GM18868 (cell line): ENCODE measurements around the gene NRBP1.

ENCODE experiments used
- ATAC-seq: cut with Tn5 transposase; IDR thresholded peaks from one replicate; pipeline ENCODE4 v1.9.1; 2021; ENCODE audit warnings: mild to moderate bottlenecking, moderate library complexity; ENCODE audit not compliant: unreplicated experiment

Gene NRBP1

DNA sequence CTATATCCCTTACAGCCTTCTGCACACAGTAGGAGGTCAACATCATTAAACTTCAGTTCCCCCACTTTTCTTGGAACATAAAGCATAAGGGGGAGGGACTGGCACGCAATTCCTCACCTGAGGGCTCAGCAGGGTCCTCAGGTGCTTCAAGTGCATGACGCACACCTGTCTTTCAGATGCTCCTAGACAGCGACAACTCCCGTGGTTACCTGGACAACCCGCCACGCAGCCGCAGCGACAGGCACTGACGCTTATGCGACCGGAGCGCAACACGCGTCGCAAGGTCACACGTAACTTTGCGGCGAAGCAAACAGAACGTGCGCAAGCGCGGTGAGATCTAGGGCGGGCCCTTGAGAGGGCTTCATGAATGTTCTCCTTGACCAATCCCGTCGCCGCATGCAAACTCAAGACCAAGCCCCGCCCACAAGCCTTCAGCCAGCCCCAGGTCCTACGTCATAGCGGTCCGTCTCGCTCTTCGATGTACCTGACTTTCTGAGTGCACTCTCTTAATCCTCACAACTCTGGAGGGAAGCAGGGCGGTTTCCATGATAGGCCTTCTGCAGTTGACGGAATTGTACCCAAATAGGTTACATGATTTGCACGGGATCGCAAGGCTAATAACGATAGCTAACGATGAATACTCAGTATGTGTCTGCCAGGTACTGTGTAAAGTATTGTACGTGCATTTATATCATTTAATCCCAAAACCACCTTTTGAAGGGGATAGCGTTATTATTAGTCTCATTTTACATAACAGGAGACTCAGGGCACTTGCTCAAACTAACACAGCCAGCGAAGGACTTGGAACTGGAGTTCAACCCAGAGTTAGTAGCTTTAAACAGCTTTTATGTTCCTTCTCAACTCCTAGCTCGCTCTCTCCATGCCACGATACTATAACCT lies 61.3 kb downstream of the NRBP1 start, which contains the start of gene IFT172:
Gene IFT172, minus strand, starts transcription at position 246 of the 900 bp plus-strand sequence. Its CDS starts 90 bp downstream, at position 156.
- ATAC-seq = peak; percentile 98
